ENCODE measurements around the gene FAM193B.
"Not testable (repeated sequence)": the region's sequence is repeated elsewhere in the genome, so short reads cannot be mapped to it uniquely, and the experiment has no call there.

FAM193B gene

GRCh38 chr5:177489119-177489716 is 65.1 kb downstream of the FAM193B start:
- peak in 1 of 56 donors; percentile 22 for DNase-seq

GRCh38 chr5:177487975-177488374 is 66.4 kb downstream of the FAM193B start:
- DNase-seq = no peak

- no peak for DNase-seq
Observed at GRCh38 chr5:177487144-177487543, 67.2 kb downstream of the FAM193B start.

- no peak for DNase-seq
Observed at GRCh38 chr5:177486256-177486655, 68.1 kb downstream of the FAM193B start.

- DNase-seq = not testable (repeated sequence)
Observed at GRCh38 chr5:177485753-177486152, 68.6 kb downstream of the FAM193B start.

- no peak for DNase-seq
Observed at GRCh38 chr5:177484902-177485549, 69.3 kb downstream of the FAM193B start.

GRCh38 chr5:177483994-177484901 is 70.1 kb downstream of the FAM193B start:
- no peak for DNase-seq

GRCh38 chr5:177483042-177483441 is 71.3 kb downstream of the FAM193B start:
- no peak for DNase-seq

GRCh38 chr5:177482359-177482795 is 72.0 kb downstream of the FAM193B start:
- DNase-seq = no peak

GRCh38 chr5:177479774-177480173 is 74.6 kb downstream of the FAM193B start:
- no peak for DNase-seq

GRCh38 chr5:177478711-177479646 is 75.4 kb downstream of the FAM193B start:
- DNase-seq = peak in 4 of 56 donors; percentile 19 to 42 (median 30)

- no peak for DNase-seq
Observed at GRCh38 chr5:177477701-177478477, 76.5 kb downstream of the FAM193B start.

- DNase-seq = no peak
Observed at GRCh38 chr5:177476531-177477233, 77.7 kb downstream of the FAM193B start.

GRCh38 chr5:177475563-177476427 is 78.6 kb downstream of the FAM193B start:
- DNase-seq = peak in 8 of 56 donors; percentile 18 to 45 (median 33)

GRCh38 chr5:177474846-177475562 is 79.4 kb downstream of the FAM193B start:
- DNase-seq = no peak

GRCh38 chr5:177474002-177474476 is 80.3 kb downstream of the FAM193B start:
- no peak for DNase-seq

GRCh38 chr5:177473443-177474001 is 80.8 kb downstream of the FAM193B start, which contains the start of gene DBN1:
Gene DBN1 (minus strand): TSS chr5:177473634. CDS start chr5:177473521, 113 bp downstream.
- DNase-seq = peak in 10 of 56 donors; percentile 15 to 61 (median 32)

All from nucleus accumbens (tissue), 56 donors.